UCSD-AML1 (cell line): ENCODE data around the gene TAS2R41.

Source experiments
- DNase-seq: peaks from one replicate; lab custom pipeline; 2025; ENCODE audit not compliant: unreplicated experiment; lab: John Stamatoyannopoulos, UW

Gene TAS2R41

DNA sequence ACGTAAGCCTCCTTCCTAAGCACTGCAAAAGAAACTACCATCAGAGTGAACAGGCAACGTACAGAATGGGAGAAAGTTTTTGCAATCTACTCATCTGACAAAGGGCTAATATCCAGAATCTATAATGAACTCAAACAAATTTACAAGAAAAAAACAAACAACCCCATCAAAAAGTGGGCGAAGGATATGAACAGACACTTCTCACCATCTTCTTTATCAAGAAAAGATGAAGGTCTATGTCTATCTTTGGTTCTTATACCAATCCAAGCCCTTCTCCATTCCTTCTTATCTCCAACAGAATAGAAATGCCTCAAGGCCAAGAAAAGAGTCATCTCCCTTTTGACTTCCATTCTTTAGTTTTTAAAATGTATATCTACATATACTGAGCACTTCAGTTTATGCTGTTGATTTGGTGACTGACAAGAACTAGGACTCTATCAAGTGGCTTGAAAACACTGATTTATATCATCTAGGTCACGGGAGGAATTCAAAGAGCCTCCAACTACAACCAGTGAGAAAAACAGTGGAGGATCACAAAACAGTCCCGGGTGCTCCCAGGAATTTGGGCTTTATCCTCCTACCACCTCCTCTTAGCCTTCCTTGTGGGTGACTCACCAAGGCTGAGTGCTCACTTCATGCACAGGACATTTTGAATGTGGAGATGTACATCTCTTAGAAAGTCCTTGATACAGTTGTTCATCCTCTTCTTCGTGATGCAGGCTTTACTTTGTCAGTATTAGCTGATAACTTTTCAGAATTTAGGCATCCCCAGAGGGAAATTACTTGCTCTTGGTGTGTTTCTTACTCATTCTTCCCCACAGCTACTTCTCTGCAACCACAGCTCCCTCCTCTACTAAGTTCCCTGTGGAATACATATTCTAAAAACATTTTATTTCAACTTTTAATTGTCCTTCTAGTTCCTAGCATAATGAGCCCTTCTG lies 15.4 kb downstream of the TAS2R41 start:
- DNase-seq = no peak

GRCh38 chr7:143493751-143494150 lies 16.1 kb downstream of the TAS2R41 start:
- no peak for DNase-seq

DNA sequence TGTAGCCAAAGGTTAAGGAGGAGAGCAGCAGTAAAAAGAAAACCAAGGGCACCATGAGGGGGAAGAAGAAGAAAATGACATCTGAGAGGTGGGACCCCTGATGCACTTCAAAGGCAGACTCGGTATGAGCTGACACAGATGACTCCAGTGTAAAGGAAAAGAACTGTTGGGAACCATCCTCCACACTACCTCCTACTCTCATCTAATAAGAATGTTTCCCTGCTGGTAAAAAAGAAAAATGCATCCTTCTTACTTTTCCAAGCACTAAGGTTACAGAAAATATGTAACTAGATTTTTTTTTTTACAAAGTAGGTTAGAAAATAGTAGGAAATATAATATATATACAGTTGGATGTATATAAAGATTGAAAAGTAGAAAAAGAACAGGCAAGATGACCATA lies 16.9 kb downstream of the TAS2R41 start:
- no peak for DNase-seq

DNA sequence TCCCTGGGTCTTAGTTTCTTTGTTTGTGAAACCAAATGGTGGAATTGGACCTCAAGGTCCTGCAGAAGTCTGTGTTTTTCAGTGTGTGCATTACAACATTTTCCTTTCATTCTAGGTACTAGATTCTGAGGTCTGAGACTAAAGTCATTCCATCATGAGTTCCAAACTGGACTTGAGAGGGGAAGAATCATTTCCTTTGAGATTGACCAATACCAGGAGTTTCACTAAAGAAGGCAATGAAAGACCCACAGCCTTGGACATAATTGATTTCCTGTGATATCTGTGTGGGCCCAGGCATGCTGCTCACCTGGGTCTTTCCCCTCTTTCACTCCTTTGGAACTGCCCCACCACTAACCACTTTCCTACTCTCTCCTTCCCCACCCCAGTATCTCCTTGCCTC lies 18.2 kb downstream of the TAS2R41 start:
- peak; percentile 17 for DNase-seq

DNA sequence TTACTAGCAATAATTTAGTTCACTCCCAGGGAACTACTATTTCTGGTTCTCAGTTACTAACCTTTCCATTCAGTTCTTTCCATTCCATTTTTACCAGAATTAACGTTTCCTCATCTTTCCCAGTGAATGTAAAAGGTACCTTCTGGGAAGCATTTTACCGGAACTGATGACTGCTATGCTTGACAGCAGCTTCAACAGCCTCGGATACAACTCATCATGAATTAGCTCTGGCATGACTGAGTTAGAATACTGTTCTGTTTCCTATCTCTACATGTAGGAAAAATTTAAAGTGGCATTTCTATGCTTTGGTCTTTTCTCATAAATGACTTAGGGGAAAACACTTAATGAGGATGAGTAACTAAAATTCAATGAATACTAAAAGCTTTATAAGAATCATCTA lies 18.6 kb downstream of the TAS2R41 start:
- DNase-seq = no peak

DNA sequence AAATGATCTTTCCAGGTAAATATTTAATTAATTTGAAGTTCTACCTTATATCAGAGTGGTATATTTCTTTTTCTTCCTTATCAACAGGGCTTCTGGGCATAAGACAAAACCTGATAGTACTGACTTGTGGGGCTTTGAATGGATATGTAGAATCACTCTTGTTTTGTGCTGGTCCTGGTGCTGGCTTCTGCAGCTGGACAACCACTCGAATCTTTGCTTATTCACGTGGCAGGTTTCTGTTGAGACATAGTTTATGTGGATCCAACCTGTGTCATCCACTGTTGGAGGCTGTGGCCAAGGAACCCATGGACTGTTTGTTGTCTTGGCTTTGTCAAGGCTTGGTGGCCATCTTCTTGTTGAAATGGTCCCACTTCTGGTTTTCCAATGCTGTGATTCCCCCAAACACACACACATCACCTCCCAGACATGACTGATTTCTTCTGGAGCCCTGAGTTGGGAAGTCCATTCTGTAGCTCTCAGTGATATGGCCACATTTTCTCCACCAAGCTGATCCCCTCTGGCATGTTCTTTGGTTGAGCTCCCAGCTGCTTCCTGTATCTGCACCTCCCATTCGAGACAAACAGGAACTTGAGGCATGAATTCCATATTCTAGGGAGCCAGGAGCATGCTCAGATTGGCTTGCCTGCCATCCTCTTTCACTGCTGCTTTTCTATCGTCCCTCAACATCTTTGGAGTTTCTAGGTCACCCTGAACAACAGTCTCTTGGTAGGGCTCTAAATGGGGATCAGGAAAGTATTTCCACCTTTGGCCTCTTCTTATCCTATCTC lies 19.5 kb downstream of the TAS2R41 start:
- DNase-seq = peak; percentile 9

DNA sequence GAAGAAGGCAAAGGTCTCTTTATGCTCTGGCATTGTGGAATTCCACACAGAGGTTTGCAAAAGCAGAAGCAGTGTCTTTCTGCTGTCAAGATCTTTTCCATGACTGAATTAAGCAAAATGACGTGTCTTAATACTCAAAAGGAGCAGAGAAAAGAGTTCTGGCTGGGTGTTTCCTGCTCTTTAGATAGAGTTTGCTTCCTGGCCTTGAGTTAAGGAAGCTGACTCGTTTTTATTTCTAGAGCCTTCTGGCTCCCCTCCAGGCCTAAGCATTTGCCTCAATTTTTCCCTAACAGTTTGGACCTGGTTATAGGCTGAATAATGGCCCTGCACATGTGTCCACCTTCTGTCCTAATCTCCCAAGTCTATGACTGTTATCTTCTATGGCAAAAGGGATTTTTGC lies 21.6 kb downstream of the TAS2R41 start:
- DNase-seq = peak; percentile 13

DNA sequence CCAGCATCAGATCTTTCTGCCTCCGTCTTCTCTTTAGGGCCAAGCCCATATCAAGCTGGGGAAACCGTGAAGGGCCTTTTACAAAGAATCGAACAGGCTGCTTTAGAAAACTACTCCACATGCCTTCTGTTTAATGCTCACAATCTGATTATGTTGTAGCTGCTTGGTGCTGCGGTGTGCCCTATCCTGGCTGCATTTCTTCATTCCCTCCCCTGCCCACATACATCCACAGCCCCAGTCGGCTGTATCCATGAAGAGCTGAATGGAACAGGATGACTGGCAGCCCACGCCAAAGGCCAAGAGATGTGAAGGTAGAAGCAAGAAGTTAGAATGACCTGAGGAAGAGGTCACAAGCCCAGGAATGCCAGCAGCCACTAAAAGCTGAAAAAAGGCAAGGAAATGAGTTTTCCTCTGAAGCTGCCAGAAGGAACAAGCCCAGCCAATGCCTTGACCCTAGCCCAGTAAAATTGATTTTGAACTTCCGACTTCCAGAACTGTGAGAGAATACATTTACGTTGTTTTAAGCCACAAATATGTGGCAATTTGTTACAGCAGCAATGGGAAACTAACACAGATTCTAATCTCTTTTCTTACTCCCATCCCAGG lies 22.2 kb downstream of the TAS2R41 start:
- peak; percentile 11 for DNase-seq

- peak; percentile 31 for DNase-seq
Observed at GRCh38 chr7:143503261-143503660, 25.6 kb downstream of the TAS2R41 start.

GRCh38 chr7:143504215-143504936 lies 26.7 kb downstream of the TAS2R41 start:
- DNase-seq = peak; percentile 18

GRCh38 chr7:143504937-143505297 lies 27.2 kb downstream of the TAS2R41 start:
- DNase-seq = no peak

GRCh38 chr7:143505838-143506237 lies 28.2 kb downstream of the TAS2R41 start:
- no peak for DNase-seq

GRCh38 chr7:143507094-143507518 lies 29.4 kb downstream of the TAS2R41 start:
- DNase-seq = no peak

GRCh38 chr7:143507534-143508055 lies 29.9 kb downstream of the TAS2R41 start:
- DNase-seq = no peak

DNA sequence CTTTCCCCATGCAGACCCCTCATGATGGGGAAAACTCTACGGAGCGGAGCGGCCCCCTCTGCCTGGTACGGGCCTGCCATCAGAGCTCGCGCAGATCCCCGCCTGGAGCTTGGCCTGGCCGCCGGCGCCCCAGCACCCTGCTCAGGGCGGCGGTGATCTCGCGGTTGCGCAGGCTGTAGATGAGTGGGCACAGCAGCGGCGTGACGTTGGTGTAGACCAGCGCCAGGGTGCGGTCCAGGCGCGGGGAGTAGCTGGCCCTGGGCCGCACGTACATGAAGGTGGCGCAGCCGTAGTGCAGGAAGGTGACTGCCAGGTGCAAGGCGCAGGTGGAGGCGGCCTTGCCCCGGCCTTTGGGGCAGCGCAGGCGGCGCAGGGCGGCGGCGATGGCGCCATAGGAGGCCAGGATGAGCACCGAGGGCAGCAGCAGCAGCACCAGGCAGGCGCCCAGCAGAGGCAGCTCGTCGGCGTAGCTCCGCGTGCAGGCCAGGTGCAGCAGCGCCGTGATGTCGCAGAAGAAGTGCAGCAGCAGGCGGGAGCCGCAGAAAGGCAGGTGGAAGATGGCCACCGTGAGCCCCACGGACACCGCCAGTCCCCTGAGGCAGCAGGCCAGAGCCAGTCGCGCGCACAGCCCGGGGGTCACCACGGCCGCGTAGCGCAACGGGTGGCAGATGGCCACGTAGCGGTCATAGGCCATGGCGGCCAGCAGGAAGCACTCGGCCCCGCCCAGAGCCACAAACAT lies 33.4 kb downstream of the TAS2R41 start:
- DNase-seq = no peak

DNA sequence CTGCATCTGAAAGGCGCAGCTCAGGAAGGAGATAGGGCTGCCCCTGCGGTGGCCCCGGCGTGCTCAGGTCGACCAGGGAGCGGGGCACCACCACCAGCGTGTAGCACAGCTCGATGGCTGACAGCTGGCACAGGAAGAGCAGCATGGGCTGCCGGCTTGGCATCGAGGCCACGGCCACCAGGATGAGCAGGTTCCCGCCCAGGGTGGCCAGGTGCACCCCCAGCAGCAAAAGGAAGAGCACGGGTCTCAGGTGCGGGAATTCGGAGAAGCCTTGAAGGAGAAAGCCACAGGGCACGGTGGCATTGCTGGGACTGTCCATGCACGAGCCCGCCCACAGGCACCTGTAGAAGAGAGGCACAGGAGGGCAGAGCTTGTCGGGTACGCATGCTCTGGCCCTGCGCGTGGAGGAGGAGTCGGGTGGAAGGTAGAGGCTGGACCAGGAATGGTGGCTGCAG lies 33.9 kb downstream of the TAS2R41 start:
- no peak for DNase-seq

DNA sequence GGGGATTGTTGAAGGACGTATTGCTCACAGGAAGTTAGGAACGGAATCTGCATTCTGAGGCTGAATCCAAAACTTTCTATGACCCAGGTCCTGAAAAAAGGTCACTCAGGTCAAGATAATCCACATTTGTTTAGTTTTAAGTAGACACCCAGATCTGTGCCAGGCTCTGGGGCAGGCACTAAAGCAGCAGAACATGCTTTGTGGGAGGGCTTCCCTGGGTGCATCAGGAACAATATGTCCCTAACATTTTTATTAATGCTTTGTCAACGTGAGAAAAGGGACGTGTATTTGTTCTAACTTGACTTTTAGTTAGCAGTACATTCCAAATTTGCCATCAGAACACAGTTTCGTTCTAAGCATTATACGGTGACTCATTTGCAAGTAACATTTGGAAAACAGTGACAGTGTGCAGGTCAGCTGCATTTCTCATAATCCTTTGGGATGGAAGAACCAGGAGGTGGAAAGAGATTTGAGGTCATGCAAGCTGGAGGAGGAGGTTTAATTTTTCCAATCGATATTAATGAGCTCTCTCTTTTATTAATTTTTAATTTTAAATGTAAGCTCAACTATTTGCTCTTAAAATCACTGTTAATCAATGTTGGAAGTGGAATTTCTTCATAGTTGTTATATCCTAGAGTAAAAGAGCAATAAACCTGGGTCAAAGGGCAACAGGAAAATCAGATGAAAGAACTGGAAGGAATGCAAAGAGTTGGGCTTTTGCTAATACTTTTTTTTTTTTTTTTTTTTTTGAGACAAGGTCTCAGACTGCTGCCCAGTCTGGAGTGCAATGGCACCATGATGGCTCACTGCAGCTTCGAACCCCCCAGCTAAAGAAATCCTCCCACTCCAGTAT lies 35.0 kb downstream of the TAS2R41 start:
- no peak for DNase-seq

DNA sequence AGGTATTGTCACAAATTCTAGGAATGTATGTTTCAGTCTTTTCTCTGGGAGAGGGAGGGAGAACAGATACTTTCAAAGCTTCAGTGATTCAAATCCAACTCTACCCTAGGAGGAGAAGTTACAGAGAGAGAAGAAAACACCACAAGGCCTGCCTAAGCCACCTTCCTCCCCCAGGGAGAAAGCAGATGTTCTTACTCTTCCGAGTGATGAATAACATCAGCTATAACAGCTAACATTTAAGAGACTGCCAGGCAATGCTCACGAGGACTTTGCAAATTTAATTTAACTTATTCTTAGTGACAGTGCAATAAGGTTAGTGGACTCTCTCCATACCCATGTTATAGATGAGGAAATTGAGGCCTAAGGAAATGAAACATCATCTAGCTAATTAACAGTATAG lies 36.8 kb downstream of the TAS2R41 start:
- DNase-seq = no peak
